AG08396 (cell line): Measurements from ENCODE around the gene PLCE1.

Experiments
- DNase-seq: peaks from one replicate; pipeline ENCODE4 v3.0.0; 2012; ENCODE audit warnings: low spot score, mixed read lengths

PLCE1 gene

DNA sequence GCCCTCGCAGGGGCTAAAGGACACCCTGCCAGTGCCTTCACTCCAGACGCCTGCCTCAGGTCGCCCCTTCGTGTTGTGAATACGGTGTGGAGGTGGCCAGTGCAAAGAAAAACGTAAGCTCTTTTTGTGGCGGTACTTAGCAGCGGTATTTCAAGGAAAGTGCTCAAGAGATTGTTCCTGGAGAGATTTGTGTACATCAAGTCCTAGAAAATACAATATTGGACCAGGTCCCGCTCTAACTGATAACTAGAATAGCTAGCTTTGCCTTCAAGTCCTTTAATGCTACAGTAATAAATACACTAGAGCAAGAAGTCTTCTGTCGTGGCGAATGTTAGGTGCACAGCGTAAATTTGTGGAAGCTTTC is 689 bp downstream of the PLCE1 start:
- no peak for DNase-seq

- no peak for DNase-seq
Observed at GRCh38 chr10:93995182-93995581, 1.5 kb downstream of the PLCE1 start.

- DNase-seq, result peak; percentile 55
Observed at GRCh38 chr10:93995598-93996271, 2.0 kb downstream of the PLCE1 start.

- DNase-seq, result no peak
Observed at GRCh38 chr10:93996551-93996950, 2.8 kb downstream of the PLCE1 start.

GRCh38 chr10:93997546-93997945 is 3.8 kb downstream of the PLCE1 start:
- DNase-seq, result no peak

DNA sequence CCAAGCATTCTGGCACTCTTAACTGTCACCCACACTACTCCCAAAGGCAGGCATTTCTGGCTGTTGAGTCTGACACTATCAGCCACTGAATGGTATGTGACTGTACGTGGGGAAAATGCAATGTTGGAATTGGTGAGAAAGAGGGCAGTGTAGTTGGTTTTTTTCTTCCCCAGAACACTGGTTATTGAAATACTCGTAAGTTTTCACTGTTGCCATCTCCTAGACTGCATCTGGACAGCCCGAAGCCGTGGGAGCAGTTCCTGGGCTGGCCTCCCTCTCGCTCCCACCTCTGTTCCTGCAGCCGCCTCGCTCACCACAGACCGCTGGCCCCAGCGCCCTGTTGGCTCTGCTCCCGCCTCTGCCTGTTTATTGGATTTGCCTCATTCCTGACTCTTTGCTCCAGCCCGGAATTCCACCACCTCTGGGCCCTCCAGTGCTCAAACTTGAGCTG is 5.7 kb downstream of the PLCE1 start:
- peak; percentile 68 for DNase-seq

DNA sequence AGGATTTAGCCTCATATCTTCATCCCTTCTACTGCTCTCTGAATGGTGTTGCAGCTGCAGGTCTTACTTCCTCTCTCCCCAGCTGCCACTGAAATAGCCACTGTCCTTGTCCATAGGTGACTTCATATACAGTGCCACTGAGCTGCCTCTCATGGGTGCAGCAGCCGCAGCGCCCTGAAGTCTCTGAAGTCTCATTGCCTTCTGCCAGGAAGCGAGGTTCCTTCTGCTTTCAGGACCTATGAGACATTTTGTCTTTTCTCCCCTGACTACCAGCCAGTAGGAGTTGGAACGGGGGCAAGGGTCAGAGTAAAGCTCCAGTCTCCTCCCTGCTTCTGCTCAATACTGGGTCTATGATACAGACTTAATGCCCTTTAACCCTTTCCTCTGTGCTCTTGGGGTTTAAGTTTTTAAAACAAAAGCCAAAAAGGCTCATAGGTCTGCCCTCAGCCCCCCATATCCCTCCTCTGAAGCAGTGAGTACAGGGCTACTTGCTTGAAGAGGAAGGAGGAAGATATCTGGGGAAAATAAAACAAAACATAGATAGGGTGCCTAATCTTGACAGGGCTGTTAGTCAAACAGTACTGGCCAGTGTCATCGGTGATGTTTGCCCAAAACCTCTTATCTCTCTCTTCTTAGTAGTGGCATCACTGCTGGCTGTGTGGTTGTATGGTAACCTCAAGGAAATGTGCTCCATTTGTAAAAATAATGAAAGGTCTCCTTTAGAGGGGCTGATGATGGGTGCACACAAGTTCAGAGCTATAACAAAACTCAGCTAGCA is 7.1 kb downstream of the PLCE1 start:
- no peak for DNase-seq

- no peak for DNase-seq
Observed at GRCh38 chr10:94001416-94001810, 7.7 kb downstream of the PLCE1 start.

DNA sequence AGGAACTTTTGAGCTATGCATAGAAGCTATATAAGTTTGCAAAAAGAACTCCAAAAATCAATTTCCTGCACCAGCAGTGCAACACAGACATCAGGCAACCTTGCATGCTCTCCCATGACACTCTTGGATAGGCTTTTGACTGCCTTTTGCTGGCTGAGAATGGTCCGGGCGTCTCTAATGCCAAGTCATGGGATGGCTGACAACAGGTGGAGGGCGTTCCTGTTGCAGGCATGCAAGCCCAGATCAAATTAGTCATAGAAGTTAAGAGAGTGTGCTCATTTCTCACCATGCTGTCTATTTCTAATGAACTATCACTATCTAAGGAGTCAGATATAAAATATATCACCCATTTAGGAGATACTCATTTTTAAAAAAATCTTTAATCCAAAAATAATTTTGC is 8.4 kb downstream of the PLCE1 start:
- DNase-seq, result no peak

- DNase-seq, result no peak
Observed at GRCh38 chr10:94003488-94003887, 9.8 kb downstream of the PLCE1 start.

DNA sequence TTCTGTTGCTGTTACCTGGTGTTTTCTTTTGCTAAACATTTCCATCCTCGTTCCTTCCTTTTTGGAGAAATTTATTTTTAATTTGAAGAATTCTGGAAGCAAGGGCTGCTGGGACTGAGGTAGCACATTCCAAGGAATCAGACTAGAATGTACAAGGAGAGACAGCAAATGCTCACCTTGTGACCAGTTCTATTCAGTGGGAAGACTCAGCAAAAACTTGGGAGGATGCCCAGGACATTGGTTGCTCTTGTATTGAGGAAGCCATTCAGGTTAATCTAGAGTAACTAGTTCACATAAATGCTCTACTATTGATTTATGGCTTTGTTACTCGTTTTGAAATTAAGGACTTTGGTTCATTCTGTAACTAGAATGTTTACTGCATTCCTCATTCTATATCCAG is 11.3 kb downstream of the PLCE1 start:
- no peak for DNase-seq

- peak; percentile 42 for DNase-seq
Observed at GRCh38 chr10:94006591-94007550, 13.1 kb downstream of the PLCE1 start.

DNA sequence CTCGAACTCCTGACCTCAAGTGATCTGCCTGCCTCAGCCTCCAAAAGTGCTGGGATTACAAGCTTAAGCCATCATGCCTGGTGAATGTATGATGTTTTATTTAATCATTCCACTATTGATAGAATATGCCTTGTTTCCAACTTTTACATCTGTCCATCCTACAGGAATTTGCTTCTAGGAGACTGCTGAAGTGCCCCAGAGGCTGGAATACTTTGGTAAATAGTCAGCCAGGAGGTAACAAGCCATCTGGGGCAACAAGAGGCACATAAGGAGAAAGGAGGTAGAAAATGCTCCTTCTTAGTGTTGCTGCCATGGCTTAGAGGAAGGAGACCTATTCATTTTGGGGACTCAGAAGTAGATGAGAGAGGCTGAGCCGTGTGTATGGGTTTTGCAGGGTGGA is 14.8 kb downstream of the PLCE1 start:
- no peak for DNase-seq

- no peak for DNase-seq
Observed at GRCh38 chr10:94010116-94010515, 16.4 kb downstream of the PLCE1 start.

GRCh38 chr10:94010886-94011285 is 17.2 kb downstream of the PLCE1 start:
- DNase-seq, result no peak

- DNase-seq, result no peak
Observed at GRCh38 chr10:94011296-94011695, 17.6 kb downstream of the PLCE1 start.

DNA sequence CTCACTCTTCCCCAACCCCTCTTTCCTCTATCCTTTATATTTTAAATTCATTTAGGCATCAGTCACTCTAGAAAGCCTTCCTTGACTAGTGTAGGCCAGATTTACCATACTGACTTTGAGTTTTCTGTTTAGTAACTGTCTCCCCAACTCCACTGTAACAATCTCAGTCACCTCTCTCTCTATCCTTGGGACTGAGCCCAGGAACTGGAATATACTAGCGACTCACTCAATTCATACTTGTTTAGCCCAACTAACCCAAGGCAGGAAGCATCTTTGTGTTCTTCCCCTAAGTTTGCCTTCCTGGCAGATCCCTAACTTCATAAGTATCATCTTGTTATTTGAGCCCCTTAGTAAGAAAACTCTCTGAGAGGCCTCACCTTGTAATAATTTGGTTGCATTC is 19.1 kb downstream of the PLCE1 start:
- DNase-seq, result no peak

DNA sequence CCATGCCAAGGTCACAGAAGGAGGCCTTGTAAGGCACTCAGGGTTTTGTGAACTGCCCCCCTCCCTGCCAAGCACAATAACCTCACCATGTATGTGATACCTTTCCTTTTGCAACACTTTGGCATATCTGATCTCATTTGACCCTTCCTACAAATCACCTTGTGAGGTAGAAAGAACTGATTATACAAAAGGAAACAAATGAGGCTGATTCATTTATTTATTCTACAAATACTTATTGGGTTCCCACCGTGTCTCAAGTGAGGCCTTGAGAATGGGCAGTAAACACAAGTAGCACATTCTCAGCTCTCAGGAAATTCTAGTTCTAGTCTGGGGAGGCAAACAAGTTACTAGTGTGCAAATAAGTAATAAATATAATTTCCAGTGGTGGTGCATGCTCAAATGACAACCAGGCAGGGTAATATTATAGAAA is 19.6 kb downstream of the PLCE1 start:
- no peak for DNase-seq

- DNase-seq, result no peak
Observed at GRCh38 chr10:94014304-94014703, 20.6 kb downstream of the PLCE1 start.

- no peak for DNase-seq
Observed at GRCh38 chr10:94016727-94017714, 23.3 kb downstream of the PLCE1 start.

DNA sequence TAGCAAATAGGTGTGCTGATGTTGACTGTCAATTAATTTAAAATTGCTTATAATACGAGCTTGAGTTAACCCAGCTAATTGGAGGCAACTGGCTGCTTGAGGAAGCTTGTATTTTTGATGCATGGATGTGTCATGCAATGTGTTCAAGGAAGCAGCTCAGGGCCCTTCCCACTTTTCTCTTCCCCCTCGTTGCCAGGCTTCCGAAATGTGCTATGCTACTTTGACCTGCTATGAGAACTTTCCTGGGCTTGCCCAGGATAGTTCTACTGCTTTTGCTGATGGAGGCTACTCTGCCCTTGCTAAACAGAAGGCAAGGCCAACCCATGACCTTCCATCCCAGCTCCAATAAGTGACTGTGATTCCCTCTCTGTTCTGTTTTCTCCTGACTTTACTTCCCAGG is 24.4 kb downstream of the PLCE1 start:
- DNase-seq, result no peak
